OCI-LY1 (cell line): ENCODE data around the gene MINDY4.

Experiments used
- H2AFZ ChIP-seq: fragments of 200-600 bp; sonication (generic), shearing (Covaris generic); 2 replicates; pipeline ENCODE4 v1.6.0; 2014; ENCODE audit warnings: antibody characterized with exemption, mild to moderate bottlenecking, low read length
- H3F3A ChIP-seq: fragments of 200-600 bp; sonication (generic), shearing (Covaris generic); 2 replicates; pipeline ENCODE4 v1.6.0; 2014; ENCODE audit warnings: mild to moderate bottlenecking, antibody characterized with exemption, low read length, moderate library complexity; ENCODE audit not compliant: insufficient read depth
- H3K27ac ChIP-seq: fragments of 200-600 bp; sonication (generic); 2 replicates; pipeline ENCODE4 v1.5.1; 2014; ENCODE audit warnings: low read length, mixed run types, mild to moderate bottlenecking, low read depth; ENCODE audit not compliant: poor library complexity, severe bottlenecking
- H3K27me3 ChIP-seq: fragments of 200-600 bp; sonication (generic); 2 replicates; pipeline ENCODE4 v1.6.0; 2014; ENCODE audit warnings: antibody characterized with exemption, mild to moderate bottlenecking, low read length, moderate library complexity; ENCODE audit not compliant: insufficient read depth
- H3K36me3 ChIP-seq: fragments of 200-600 bp; sonication (generic); 2 replicates; pipeline ENCODE4 v1.6.1; 2014; ENCODE audit warnings: mild to moderate bottlenecking, antibody characterized with exemption, low read length, moderate library complexity, mixed read lengths; ENCODE audit not compliant: insufficient read depth
- H3K4me1 ChIP-seq: fragments of 200-600 bp; sonication (generic); 2 replicates; pipeline ENCODE4 v1.5.1; 2014; ENCODE audit warnings: mild to moderate bottlenecking, low read length, moderate library complexity; ENCODE audit not compliant: insufficient read depth, severe bottlenecking
- H3K4me2 ChIP-seq: fragments of 200-600 bp; sonication (generic), shearing (Covaris generic); 2 replicates; pipeline ENCODE4 v1.6.1; 2014; ENCODE audit warnings: low read length
- H3K4me3 ChIP-seq: fragments of 200-600 bp; sonication (generic); 2 replicates; pipeline ENCODE4 v1.5.1; 2014; ENCODE audit warnings: low read length, low read depth, mild to moderate bottlenecking, mixed read lengths; ENCODE audit not compliant: poor library complexity, severe bottlenecking
- H3K79me2 ChIP-seq: fragments of 200-600 bp; shearing (Covaris generic); 2 replicates; pipeline ENCODE4 v1.6.1; 2016; ENCODE audit warnings: mixed run types, low read length, mixed read lengths; ENCODE audit not compliant: insufficient read depth
- H3K9ac ChIP-seq: fragments of 200-600 bp; sonication (generic), shearing (Covaris generic); 2 replicates; pipeline ENCODE4 v1.6.1; 2014; ENCODE audit warnings: mild to moderate bottlenecking, low read length, mixed read lengths
- H3K9me2 ChIP-seq: fragments of 200-600 bp; sonication (generic), shearing (Covaris generic); 2 replicates; pipeline ENCODE4 v1.6.1; 2014; ENCODE audit warnings: low read depth, mild to moderate bottlenecking, low read length, mixed read lengths
- H3K9me3 ChIP-seq: fragments of 200-600 bp; shearing (Covaris generic); 2 replicates; pipeline ENCODE4 v1.6.1; 2014; ENCODE audit warnings: low read length, mixed read lengths
- H4K20me1 ChIP-seq: fragments of 200-600 bp; sonication (generic), shearing (Covaris generic); 2 replicates; pipeline ENCODE4 v1.6.0; 2016; ENCODE audit warnings: mild to moderate bottlenecking, low read length; ENCODE audit not compliant: insufficient read depth
- EZH2 ChIP-seq: fragments of 200-600 bp; sonication (generic), shearing (Covaris generic); IDR thresholded peaks from 2 replicates; pipeline ENCODE4 v1.8.0; 2017; ENCODE audit warnings: borderline replicate concordance, mixed run types, mild to moderate bottlenecking, antibody characterized with exemption, low read length, moderate library complexity, mixed read lengths
- TF ChIP-seq, protein P1 (sequence below): fragments of 200-600 bp; sonication (generic), shearing (Covaris generic); IDR thresholded peaks from 2 replicates; pipeline ENCODE4 v1.5.1; 2017; ENCODE audit warnings: mild to moderate bottlenecking, antibody characterized with exemption, low read length, moderate library complexity, mixed read lengths

The MINDY4 gene

DNA sequence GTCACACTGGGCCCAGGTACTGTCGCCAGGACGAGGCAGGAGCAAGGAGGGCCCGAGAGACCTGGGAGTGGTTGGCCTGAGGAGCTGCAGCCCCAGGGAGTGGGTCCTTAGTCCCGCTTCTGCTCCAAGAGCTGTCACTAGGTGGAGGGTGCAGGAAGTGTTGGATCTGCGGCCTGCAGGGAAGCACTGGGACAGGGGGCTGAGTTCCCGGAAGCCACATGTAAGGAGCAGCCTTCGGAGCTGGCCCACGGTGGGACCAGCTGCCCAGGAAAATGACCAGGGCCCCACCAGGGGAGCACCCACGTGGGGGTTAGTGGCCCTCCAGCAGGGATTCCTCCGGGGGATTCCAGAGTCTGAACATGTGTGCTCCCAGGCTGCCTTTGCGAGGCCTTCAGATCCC, 131.2 kb downstream of the MINDY4 start:
- Histone ChIP-seq H3K36me3 (no peaks in the 10 kb centered on the region), H3K27me3 (no peaks in the 10 kb centered on the region), H3K9me2 (no peaks in the 10 kb centered on the region), H4K20me1 (no peaks in the 10 kb centered on the region), H3K79me2 (no peaks in the 10 kb centered on the region), H3K4me2 (no peak overlapping the region), H3K4me3 (no peak overlapping the region), H3K9ac (no peak overlapping the region), H3K27ac (no peak overlapping the region), H3K4me1 (no peaks in the 10 kb centered on the region), H3K9me3 (no peaks in the 10 kb centered on the region), H2AFZ (no peak overlapping the region), H3F3A (no peaks in the 10 kb centered on the region)
- no peak for TF ChIP-seq EZH2
- TF ChIP-seq, protein P1, sequence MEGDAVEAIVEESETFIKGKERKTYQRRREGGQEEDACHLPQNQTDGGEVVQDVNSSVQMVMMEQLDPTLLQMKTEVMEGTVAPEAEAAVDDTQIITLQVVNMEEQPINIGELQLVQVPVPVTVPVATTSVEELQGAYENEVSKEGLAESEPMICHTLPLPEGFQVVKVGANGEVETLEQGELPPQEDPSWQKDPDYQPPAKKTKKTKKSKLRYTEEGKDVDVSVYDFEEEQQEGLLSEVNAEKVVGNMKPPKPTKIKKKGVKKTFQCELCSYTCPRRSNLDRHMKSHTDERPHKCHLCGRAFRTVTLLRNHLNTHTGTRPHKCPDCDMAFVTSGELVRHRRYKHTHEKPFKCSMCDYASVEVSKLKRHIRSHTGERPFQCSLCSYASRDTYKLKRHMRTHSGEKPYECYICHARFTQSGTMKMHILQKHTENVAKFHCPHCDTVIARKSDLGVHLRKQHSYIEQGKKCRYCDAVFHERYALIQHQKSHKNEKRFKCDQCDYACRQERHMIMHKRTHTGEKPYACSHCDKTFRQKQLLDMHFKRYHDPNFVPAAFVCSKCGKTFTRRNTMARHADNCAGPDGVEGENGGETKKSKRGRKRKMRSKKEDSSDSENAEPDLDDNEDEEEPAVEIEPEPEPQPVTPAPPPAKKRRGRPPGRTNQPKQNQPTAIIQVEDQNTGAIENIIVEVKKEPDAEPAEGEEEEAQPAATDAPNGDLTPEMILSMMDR, result no peak

DNA sequence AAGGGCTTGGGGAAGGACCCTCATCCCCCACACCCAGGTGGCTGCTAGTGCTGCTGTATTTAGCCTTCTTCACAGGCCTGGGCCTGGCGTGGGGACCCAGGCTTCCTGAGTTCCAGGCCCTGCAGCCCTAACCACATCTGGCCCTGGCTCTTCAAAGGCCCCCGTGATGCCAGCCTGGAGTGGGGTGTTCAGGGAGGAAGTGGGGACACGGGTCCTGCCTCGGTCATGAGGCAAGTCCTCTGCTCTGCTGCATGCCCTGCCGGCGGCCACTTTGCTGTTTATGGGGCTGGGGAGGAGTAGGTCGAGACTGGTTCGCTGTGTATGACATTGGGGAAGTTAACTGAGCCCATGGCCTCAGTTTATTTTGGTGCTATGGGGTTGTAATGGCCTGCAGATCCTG, 131.9 kb downstream of the MINDY4 start:
- Histone ChIP-seq H3K4me2 (no peak overlapping the region), H3K27ac (no peak overlapping the region), H3K79me2 (no peaks in the 10 kb centered on the region), H4K20me1 (no peaks in the 10 kb centered on the region), H3K36me3 (no peaks in the 10 kb centered on the region), H3K4me1 (no peaks in the 10 kb centered on the region), H3K9me3 (no peaks in the 10 kb centered on the region), H2AFZ (no peak overlapping the region), H3K4me3 (no peak overlapping the region), H3K9me2 (no peaks in the 10 kb centered on the region), H3F3A (no peaks in the 10 kb centered on the region), H3K27me3 (no peaks in the 10 kb centered on the region), H3K9ac (no peak overlapping the region)
- TF ChIP-seq, protein P1, result no peak
- TF ChIP-seq EZH2, result no peak

DNA sequence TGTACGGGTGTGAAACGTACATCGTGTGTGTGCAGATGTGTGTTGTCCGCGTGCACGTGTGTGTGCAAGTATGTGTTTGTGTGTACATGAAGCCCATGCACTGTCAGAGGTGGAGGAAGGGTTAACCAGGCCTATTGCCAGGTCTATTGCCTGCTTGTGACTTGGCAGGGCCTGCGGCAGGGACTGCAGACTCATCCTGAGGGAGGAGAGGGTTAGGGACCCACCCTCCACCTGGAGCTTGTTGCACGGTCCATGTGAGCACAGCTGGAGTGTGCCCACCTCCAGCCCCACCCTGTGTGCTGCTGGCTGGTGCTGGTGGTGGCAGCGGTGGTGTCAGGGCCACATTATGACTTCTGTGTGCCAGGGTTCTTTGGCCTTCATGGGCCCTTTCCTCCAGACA, 133.3 kb downstream of the MINDY4 start:
- Histone ChIP-seq H3K79me2 (no peaks in the 10 kb centered on the region), H4K20me1 (no peaks in the 10 kb centered on the region), H3K9me2 (no peaks in the 10 kb centered on the region), H3K27ac (no peak overlapping the region), H3K4me1 (no peaks in the 10 kb centered on the region), H3K27me3 (no peaks in the 10 kb centered on the region), H2AFZ (no peak overlapping the region), H3K9ac (no peak overlapping the region), H3K36me3 (no peaks in the 10 kb centered on the region), H3K4me3 (no peak overlapping the region), H3F3A (no peaks in the 10 kb centered on the region), H3K4me2 (no peak overlapping the region), H3K9me3 (no peaks in the 10 kb centered on the region)
- TF ChIP-seq EZH2, result no peak
- TF ChIP-seq, protein P1, result no peak
